H1 (cell line): ENCODE results near the gene SPOCD1. TPM values are rescaled to one million over a fixed set of nuclear protein-coding genes. Genes with fewer than 3 reads are reported as not detected.

Experiments
- CTCF ChIA-PET: fragments of 300-600 bp; sonication (Branson Sonifier 250); formaldehyde crosslinking; loops from one replicate; lab custom pipeline; 2021; ENCODE audit not compliant: partially characterized antibody; lab: Charles Lee
- POLR2A ChIA-PET: fragments of 300-600 bp; sonication (Branson Sonifier 250); formaldehyde crosslinking; loops from one replicate; lab custom pipeline; 2021; ENCODE audit warnings: inconsistent platforms; ENCODE audit not compliant: partially characterized antibody; lab: Charles Lee
- DNase-seq, 2 experiments: peaks; one replicate each; pipeline versions ENCODE4 v3.0.0 to v3.0.0-alpha.2; 2010 to 2022; ENCODE audit warnings: low spot score in 2 of 2, low read depth in 1 of 2, mixed read lengths in 1 of 2
- FAIRE-seq: peaks from 2 replicates; lab custom pipeline; 2011; peaks lifted over from hg19 to GRCh38; lab: Jason Lieb, UNC
- H2AFZ ChIP-seq: 2 replicates; pipeline ENCODE4 v1.8.1; 2012; ENCODE audit warnings: low read length, inconsistent platforms
- H2AK5ac ChIP-seq: 2 replicates; pipeline ENCODE4 v1.6.1; 2013; ENCODE audit warnings: low read depth, low read length
- H2BK120ac ChIP-seq: replicated peaks from 2 replicates; pipeline ENCODE3; 2013; ENCODE audit warnings: low read depth, low read length, inconsistent platforms
- H2BK12ac ChIP-seq: 2 replicates; pipeline ENCODE4 v1.6.1; 2013; ENCODE audit warnings: low read depth, low read length
- H2BK15ac ChIP-seq: 2 replicates; pipeline ENCODE4 v1.6.1; 2013; ENCODE audit warnings: low read length
- H2BK20ac ChIP-seq: 2 replicates; pipeline ENCODE4 v1.6.1; 2013; ENCODE audit warnings: low read length
- H2BK5ac ChIP-seq: 2 replicates; pipeline ENCODE4 v1.6.1; 2013; ENCODE audit warnings: low read depth, low read length
- H3K14ac ChIP-seq: 2 replicates; pipeline ENCODE4 v1.6.1; 2013; ENCODE audit warnings: inconsistent platforms; ENCODE audit not compliant: insufficient read length
- H3K18ac ChIP-seq: 2 replicates; pipeline ENCODE4 v1.6.1; 2013; ENCODE audit warnings: low read length; ENCODE audit errors: extremely low read depth
- H3K23ac ChIP-seq: 2 replicates; pipeline ENCODE4 v1.6.1; 2013; ENCODE audit warnings: inconsistent platforms; ENCODE audit not compliant: insufficient read length
- H3K23me2 ChIP-seq: 2 replicates; pipeline ENCODE4 v1.6.1; 2013; ENCODE audit warnings: low read depth, low read length
- H3K27ac ChIP-seq: 2 replicates; pipeline ENCODE4 v1.6.1; 2011; ENCODE audit warnings: low read depth, low read length, inconsistent platforms
- H3K27me3 ChIP-seq, 4 experiments: replicated peaks in 1 of 4; 1 replicate in 1 of 4; 2 replicates in 3 of 4; pipeline versions ENCODE4 v1.6.1 to v1.8.1; 2011 to 2013; ENCODE audit warnings: low read length in 3 of 4, mild to moderate bottlenecking in 3 of 4, inconsistent platforms in 2 of 4, mixed read lengths in 2 of 4, moderate library complexity in 1 of 4; ENCODE audit not compliant: control insufficient read depth in 3 of 4, insufficient read depth in 3 of 4; ENCODE audit errors: extremely low read depth in 1 of 4
- H3K36me3 ChIP-seq, 4 experiments: 2 replicates each; pipeline versions ENCODE4 v1.6.1 to v1.8.1; 2011 to 2013; ENCODE audit warnings: mild to moderate bottlenecking in 4 of 4, low read length in 3 of 4, moderate library complexity in 2 of 4, control low read depth in 1 of 4, inconsistent platforms in 1 of 4; ENCODE audit not compliant: insufficient read depth in 4 of 4, control insufficient read depth in 2 of 4
- H3K4ac ChIP-seq: replicated peaks from 2 replicates; pipeline ENCODE3; 2013; ENCODE audit warnings: low read length, low read depth, mixed read lengths, inconsistent platforms; ENCODE audit not compliant: insufficient read length
- H3K4me1 ChIP-seq, 4 experiments: replicated peaks in 1 of 4; 1 replicate in 1 of 4; 2 replicates in 3 of 4; pipeline versions ENCODE4 v1.6.1 to v1.8.1; 2011 to 2013; ENCODE audit warnings: low read length in 3 of 4, inconsistent platforms in 2 of 4, mixed read lengths in 1 of 4; ENCODE audit not compliant: insufficient read depth in 4 of 4, control insufficient read depth in 3 of 4
- H3K4me2 ChIP-seq, 2 experiments: 2 replicates each; pipeline versions ENCODE4 v1.6.1 to v1.8.1; 2011 to 2013; ENCODE audit warnings: low read depth in 2 of 2, low read length in 2 of 2, control low read depth in 1 of 2, inconsistent platforms in 1 of 2, mild to moderate bottlenecking in 1 of 2; ENCODE audit not compliant: insufficient read depth in 1 of 2
- H3K4me3 ChIP-seq, 4 experiments: fragments of 200-600, 300-600 bp in 1 of 4; sonication (generic), shearing (Covaris generic), sonication (Bioruptor Twin) in 1 of 4; 2 replicates each; pipeline versions ENCODE4 v1.5.1 to v1.8.1; 2011 to 2016; ENCODE audit warnings: low read length in 4 of 4, low read depth in 3 of 4, control low read depth in 2 of 4, inconsistent platforms in 2 of 4, mild to moderate bottlenecking in 2 of 4, mixed read lengths in 1 of 4, moderate library complexity in 1 of 4; ENCODE audit not compliant: insufficient read depth in 2 of 4; ENCODE audit errors: extremely low read depth in 1 of 4
- H3K56ac ChIP-seq: replicated peaks from 2 replicates; pipeline ENCODE3; 2013; ENCODE audit warnings: low read depth, mild to moderate bottlenecking, mixed read lengths, low read length, inconsistent platforms; ENCODE audit not compliant: insufficient read length
- H3K79me1 ChIP-seq: 2 replicates; pipeline ENCODE4 v1.6.1; 2013; ENCODE audit warnings: low read depth, low read length, control low read depth
- H3K79me2 ChIP-seq, 2 experiments: 2 replicates each; pipeline versions ENCODE4 v1.6.1 to v1.8.1; 2012 to 2013; ENCODE audit warnings: low read length in 2 of 2, mild to moderate bottlenecking in 2 of 2, inconsistent platforms in 1 of 2; ENCODE audit not compliant: insufficient read depth in 2 of 2, control insufficient read depth in 1 of 2
- H3K9ac ChIP-seq, 4 experiments: replicated peaks in 1 of 4; 1 replicate in 1 of 4; 2 replicates in 3 of 4; pipeline versions ENCODE4 v1.6.1 to v1.8.1; 2011 to 2013; ENCODE audit warnings: low read depth in 3 of 4, low read length in 3 of 4, control low read depth in 2 of 4, mild to moderate bottlenecking in 2 of 4, moderate library complexity in 2 of 4, inconsistent platforms in 1 of 4; ENCODE audit errors: extremely low read depth in 1 of 4
- H3K9me3 ChIP-seq, 2 experiments: 2 replicates each; pipeline versions ENCODE4 v1.6.1 to v1.8.1; 2012 to 2013; ENCODE audit warnings: mild to moderate bottlenecking in 2 of 2, moderate library complexity in 2 of 2, control low read depth in 1 of 2, inconsistent platforms in 1 of 2, low read depth in 1 of 2, low read length in 1 of 2, mixed read lengths in 1 of 2; ENCODE audit not compliant: insufficient read depth in 2 of 2
- H4K20me1 ChIP-seq, 2 experiments: replicated peaks in 1 of 2; 2 replicates each; pipeline versions ENCODE3 to v1.8.1; 2011 to 2013; ENCODE audit warnings: inconsistent platforms in 2 of 2, low read length in 2 of 2, mild to moderate bottlenecking in 1 of 2; ENCODE audit not compliant: insufficient read depth in 2 of 2, control insufficient read depth in 1 of 2
- H4K5ac ChIP-seq: 2 replicates; pipeline ENCODE4 v1.6.1; 2013; ENCODE audit warnings: low read length, low read depth, mixed read lengths, inconsistent platforms; ENCODE audit not compliant: insufficient read length
- H4K8ac ChIP-seq: 2 replicates; pipeline ENCODE4 v1.8.0; 2013; ENCODE audit warnings: mild to moderate bottlenecking, moderate library complexity, low read length, inconsistent platforms; ENCODE audit not compliant: insufficient read depth; ENCODE audit errors: extremely low read depth
- H4K91ac ChIP-seq: replicated peaks from 2 replicates; pipeline ENCODE3; 2013; ENCODE audit warnings: low read length, mixed read lengths, inconsistent platforms; ENCODE audit not compliant: insufficient read length
- ASH2L ChIP-seq: fragments of 200-600, 300-600 bp; sonication (generic); IDR thresholded peaks from one replicate; pipeline ENCODE4 v1.7.1; 2017; ENCODE audit warnings: low read length
- CBX5 ChIP-seq: fragments of 300-800, 300-1000 bp; sonication (generic); IDR thresholded peaks from 2 replicates; pipeline ENCODE4 v1.7.1; 2016; ENCODE audit warnings: antibody characterized with exemption, low read length, low read depth
- KDM1A ChIP-seq: fragments of 200-600, 300-600 bp; sonication (generic); IDR thresholded peaks from 2 replicates; pipeline ENCODE4 v1.7.1; 2016; ENCODE audit warnings: mild to moderate bottlenecking, low read length, borderline replicate concordance
- KDM4A ChIP-seq: IDR thresholded peaks from one replicate; pipeline ENCODE4 v1.7.1; 2012; ENCODE audit warnings: low read depth, mild to moderate bottlenecking, moderate library complexity, low read length, inconsistent platforms; ENCODE audit not compliant: severe bottlenecking
- MAFK ChIP-seq: IDR thresholded peaks from 2 replicates; pipeline ENCODE4 v1.6.1; 2012; ENCODE audit warnings: low read depth, mild to moderate bottlenecking, improper control_type of control experiment, low read length
- RAD21 ChIP-seq, 2 experiments: IDR thresholded peaks in 1 of 2; conservative IDR thresholded peaks in 1 of 2; 2 replicates each; pipeline ENCODE4 v1.6.1; 2011; ENCODE audit warnings: low read depth in 2 of 2, low read length in 2 of 2, improper control_type of control experiment in 1 of 2, inconsistent platforms in 1 of 2, mild to moderate bottlenecking in 1 of 2, moderate library complexity in 1 of 2
- RBBP5 ChIP-seq: IDR thresholded peaks from 2 replicates; pipeline ENCODE4 v1.7.1; 2012; ENCODE audit warnings: low read depth, mild to moderate bottlenecking, inconsistent platforms, low read length, moderate library complexity, borderline replicate concordance
- WGBS, 2 experiments: shearing (Covaris generic) in 1 of 2; methylation state at CpG; one replicate each; pipeline versions ENCODE4 v1.1.6 to v1.1.7; 2013 to 2015; ENCODE audit warnings: low lambda C conversion rate in 2 of 2, mixed read lengths in 2 of 2, inconsistent platforms in 1 of 2, low coverage in 1 of 2, missing lambda C conversion rate in 1 of 2; ENCODE audit not compliant: insufficient replicate concordance in 2 of 2, insufficient coverage in 1 of 2, insufficient read length in 1 of 2; ENCODE audit errors: extremely low coverage in 1 of 2, missing lambda C conversion rate in 1 of 2; 5-methylcytosine and 5-hydroxymethylcytosine counted together
- polyA plus RNA-seq, 7 experiments: library from polyadenylated mRNA; depleted of rRNA in 3 of 7; stranded (reverse) in 5 of 7; unstranded in 2 of 7; fragments of >200 nt in 5 of 7; fragments of 200-250 nt in 2 of 7; gene quantifications; 1 replicate in 5 of 7; 2 replicates in 1 of 7; 4 replicates in 1 of 7; pipeline versions ENCODE4 v1.2.1 to v1.2.3, GENCODE V29; 2011 to 2013; ENCODE audit warnings: missing spikeins in 2 of 7, mixed read lengths in 2 of 7
- total RNA-seq: library from RNA; stranded (reverse); fragmentation: NEBNext Ultra II Directional; extraction: Animal tissue kit (Norgen Biotek cat#: 25700); gene quantifications from 2 replicates; pipeline ENCODE4 v1.2.1, GENCODE V29; 2021
- TF ChIP-seq, protein P1 (sequence below), 3 experiments: IDR thresholded peaks; 1 replicate in 2 of 3; 2 replicates in 1 of 3; pipeline versions ENCODE4 v1.5.1 to v1.6.1; 2011; ENCODE audit warnings: low read length in 3 of 3, mild to moderate bottlenecking in 3 of 3, inconsistent platforms in 2 of 3, low read depth in 1 of 3, moderate library complexity in 1 of 3; ENCODE audit not compliant: insufficient read depth in 1 of 3; ENCODE audit errors: control extremely low read depth in 1 of 3

Gene SPOCD1
- total and polyA plus RNA-seq, 2 of the 8 experiments (the other 6 are each of a cell fraction or from before 2014, with no cell fraction given): 1.8 to 2.9 TPM

DNA sequence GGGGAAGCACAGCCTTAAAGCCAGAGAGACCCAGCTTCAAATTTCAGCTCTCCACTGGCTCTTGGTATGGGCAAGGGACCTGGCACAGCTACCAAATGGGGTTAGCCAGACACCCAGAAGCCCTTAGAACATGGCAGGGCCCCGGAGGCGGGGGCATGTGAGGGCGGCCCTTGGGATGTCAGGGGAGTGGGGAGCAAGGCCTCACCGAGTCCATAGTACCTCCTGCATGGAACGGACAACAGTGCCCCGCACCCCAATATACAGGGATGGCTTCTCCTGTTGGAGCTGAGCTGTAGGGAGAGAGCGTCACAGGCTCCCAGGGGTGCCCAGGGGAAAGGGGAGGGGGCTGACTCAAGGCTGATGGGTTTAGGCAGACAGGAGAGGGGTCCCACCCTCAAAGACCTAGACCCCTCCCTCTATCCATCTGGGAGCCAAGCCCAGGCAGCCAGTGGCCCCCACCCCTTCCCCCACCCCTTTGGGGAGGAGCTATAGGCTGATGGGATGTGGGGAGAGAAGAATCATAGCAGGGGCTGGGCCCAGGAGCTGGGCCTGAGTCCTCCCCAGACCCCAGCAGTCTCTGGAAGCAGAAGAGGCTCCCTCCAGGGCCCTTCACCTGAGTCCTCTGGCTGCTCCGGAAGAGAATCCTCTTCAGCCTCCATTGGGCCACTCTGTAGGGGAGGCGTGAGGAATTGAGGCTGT, 16.5 kb downstream of the SPOCD1 start:
- no peak overlapping the region for H3K56ac ChIP-seq
- no peak overlapping the region for H3K4me2 ChIP-seq
- H3K4me1 ChIP-seq: peaks cover 0 to 16% (median 8%) of the 10 kb centered on the region in 4 experiments; a peak in 5 of 7 replicates
- H2BK20ac ChIP-seq: no peak overlapping the region
- H3K23me2 ChIP-seq: no peaks in the 10 kb centered on the region; the same call in 1 of the 2 replicates
- H3K4me3 ChIP-seq: no peak overlapping the region
- POLR2A ChIA-PET: interaction anchor here (0.6 to 1.7 kb wide), 4 partner anchors 12 to 148 kb away, joined by 3 to 4 read pairs (median 4); no protein-coding TSS in a partner anchor
- H3K27ac ChIP-seq: no peak overlapping the region
- no peak overlapping the region for H4K8ac ChIP-seq
- no peak overlapping the region for H3K9ac ChIP-seq
- no peak overlapping the region for H3K23ac ChIP-seq
- no peak overlapping the region for H3K4ac ChIP-seq
- H2BK120ac ChIP-seq: no peak overlapping the region
- WGBS, 2 experiments: 81% methylated on average over 9 of the region's 9 CpGs; no CpG with 5 or more reads in 1 of the 2 experiments
- H3K14ac ChIP-seq: no peak overlapping the region
- no peak overlapping the region for H3K18ac ChIP-seq
- H4K20me1 ChIP-seq: no peaks in the 10 kb centered on the region
- DNase-seq (no peak), FAIRE-seq (no peak)
- H2AK5ac ChIP-seq: no peak overlapping the region
- peaks cover 0 to 3% (median 0%) of the 10 kb centered on the region in 4 experiments; a peak in 2 of 7 replicates for H3K27me3 ChIP-seq
- no peak overlapping the region for H4K5ac ChIP-seq
- H2BK12ac ChIP-seq: peak overlapping the region; percentile 34; the same call in 1 of the 2 replicates
- no peaks in the 10 kb centered on the region for H3K79me1 ChIP-seq
- no peak overlapping the region for H2BK15ac ChIP-seq
- no peaks in the 10 kb centered on the region for H3K9me3 ChIP-seq
- CTCF ChIA-PET: interaction anchor here (1.1 to 5.5 kb wide), 9 partner anchors 9 to 165 kb away, joined by 3 to 44 read pairs (median 6); partner anchors contain the start of gene SPOCD1
- no peaks in the 10 kb centered on the region for H3K79me2 ChIP-seq
- H3K36me3 ChIP-seq: no peaks in the 10 kb centered on the region
- peak overlapping the region; percentile 83 for H4K91ac ChIP-seq
- no peak overlapping the region for H2BK5ac ChIP-seq
- no peak overlapping the region for H2AFZ ChIP-seq
- TF ChIP-seq, protein P1, sequence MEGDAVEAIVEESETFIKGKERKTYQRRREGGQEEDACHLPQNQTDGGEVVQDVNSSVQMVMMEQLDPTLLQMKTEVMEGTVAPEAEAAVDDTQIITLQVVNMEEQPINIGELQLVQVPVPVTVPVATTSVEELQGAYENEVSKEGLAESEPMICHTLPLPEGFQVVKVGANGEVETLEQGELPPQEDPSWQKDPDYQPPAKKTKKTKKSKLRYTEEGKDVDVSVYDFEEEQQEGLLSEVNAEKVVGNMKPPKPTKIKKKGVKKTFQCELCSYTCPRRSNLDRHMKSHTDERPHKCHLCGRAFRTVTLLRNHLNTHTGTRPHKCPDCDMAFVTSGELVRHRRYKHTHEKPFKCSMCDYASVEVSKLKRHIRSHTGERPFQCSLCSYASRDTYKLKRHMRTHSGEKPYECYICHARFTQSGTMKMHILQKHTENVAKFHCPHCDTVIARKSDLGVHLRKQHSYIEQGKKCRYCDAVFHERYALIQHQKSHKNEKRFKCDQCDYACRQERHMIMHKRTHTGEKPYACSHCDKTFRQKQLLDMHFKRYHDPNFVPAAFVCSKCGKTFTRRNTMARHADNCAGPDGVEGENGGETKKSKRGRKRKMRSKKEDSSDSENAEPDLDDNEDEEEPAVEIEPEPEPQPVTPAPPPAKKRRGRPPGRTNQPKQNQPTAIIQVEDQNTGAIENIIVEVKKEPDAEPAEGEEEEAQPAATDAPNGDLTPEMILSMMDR (IDR thresholded peaks at IDR 0.05; ENCODE audit: control extremely low read depth in 1 of 3, insufficient read depth in 1 of 3, low read depth in 1 of 3, low read length in 3 of 3): no peak
- TF ChIP-seq CBX5 (no peak), RAD21 (IDR thresholded peaks at IDR 0.05 in 1 of 2, conservative IDR thresholded peaks at IDR 0.05 in 1 of 2; ENCODE audit: low read depth in 2 of 2, low read length in 2 of 2) (no peak), KDM1A (no peak), RBBP5 (no peak), ASH2L (no peak), MAFK (no peak), KDM4A (no peak)
